AG04449 (cell line): Measurements from ENCODE around the gene FKBP15.

Experiments
- CTCF ChIA-PET: fragments of 350-600 bp; formaldehyde crosslinking; extraction: SDS; loops from one replicate; lab custom pipeline; 2021; ENCODE audit warnings: antibody characterized with exemption; lab: Yijun Ruan, JAX
- POLR2A ChIA-PET: fragments of 400-600, 350-600 bp; formaldehyde crosslinking; extraction: SDS; loops from one replicate; lab custom pipeline; 2020; ENCODE audit warnings: antibody characterized with exemption, inconsistent platforms; lab: Yijun Ruan, JAX
- DNase-seq: peaks from one replicate; pipeline ENCODE4 v3.0.0-alpha.2; 2010; ENCODE audit warnings: low read depth, low spot score
- H3K4me3 ChIP-seq: 2 replicates; pipeline ENCODE4 v1.5.1; 2011; ENCODE audit warnings: low read depth, mild to moderate bottlenecking, control low read depth, low read length
- CTCF ChIP-seq: IDR thresholded peaks from one replicate; pipeline ENCODE4 v1.5.1; 2011; ENCODE audit warnings: mild to moderate bottlenecking, moderate library complexity, low read length, control low read depth, inconsistent platforms; ENCODE audit not compliant: insufficient read depth; ENCODE audit errors: missing control alignments

The FKBP15 gene

GRCh38 chr9:113184539-113184938 is 36.5 kb downstream of the FKBP15 start:
- no peak for TF ChIP-seq CTCF
- DNase-seq, result no peak
- no peak overlapping the region for H3K4me3 ChIP-seq
- POLR2A ChIA-PET, result no interaction called here
- CTCF ChIA-PET, result interaction anchor here (1.2 kb wide), 1 partner anchor 10 kb away, joined by 4 read pairs; no protein-coding TSS in a partner anchor

GRCh38 chr9:113183956-113184488 is 37.1 kb downstream of the FKBP15 start:
- CTCF ChIA-PET, result no interaction called here
- no peak overlapping the region for H3K4me3 ChIP-seq
- TF ChIP-seq CTCF, result no peak
- no peak for DNase-seq
- POLR2A ChIA-PET, result no interaction called here

GRCh38 chr9:113181165-113181564 is 39.9 kb downstream of the FKBP15 start:
- POLR2A ChIA-PET, result no interaction called here
- CTCF ChIA-PET, result interaction anchor here (0.7 to 1.6 kb wide), 2 partner anchors 14 to 42 kb away, joined by 3 read pairs; no protein-coding TSS in a partner anchor
- H3K4me3 ChIP-seq, result no peak overlapping the region
- no peak for DNase-seq
- TF ChIP-seq CTCF, result no peak

- ChIA-PET POLR2A (no interaction called here), CTCF (no interaction called here)
- TF ChIP-seq CTCF, result no peak
- DNase-seq, result no peak
- no peak overlapping the region for H3K4me3 ChIP-seq
Measured at GRCh38 chr9:113179839-113180238, 41.2 kb downstream of the FKBP15 start.

GRCh38 chr9:113178087-113178486 is 43.0 kb downstream of the FKBP15 start:
- ChIA-PET CTCF (interaction anchor here (0.8 kb wide), 1 partner anchor 9 kb away, joined by 4 read pairs; no protein-coding TSS in a partner anchor), POLR2A (interaction anchor here (0.9 kb wide), 1 partner anchor 10 kb away, joined by 4 read pairs; no protein-coding TSS in a partner anchor)
- no peak for TF ChIP-seq CTCF
- H3K4me3 ChIP-seq, result no peak overlapping the region
- DNase-seq, result no peak

- CTCF ChIA-PET, result interaction anchor here (0.6 kb wide), 1 partner anchor 149 kb away, joined by 3 read pairs; no protein-coding TSS in a partner anchor
- POLR2A ChIA-PET, result interaction anchor here (0.9 kb wide), 1 partner anchor 9 kb away, joined by 4 read pairs; no protein-coding TSS in a partner anchor
- no peak for TF ChIP-seq CTCF
- H3K4me3 ChIP-seq, result no peak overlapping the region
- DNase-seq, result no peak
Measured at GRCh38 chr9:113177251-113177650, 43.8 kb downstream of the FKBP15 start.
